Stromal cell of bone marrow (primary cell): ENCODE data around the gene CFLAR.
"Not testable (repeated sequence)": the region's sequence is repeated elsewhere in the genome, so short reads cannot be mapped to it uniquely, and the experiment has no call there.

Experiments used
- DNase-seq: peaks from one replicate; pipeline ENCODE4 v3.0.0-alpha.2; 2012; ENCODE audit warnings: low read depth

Gene CFLAR

GRCh38 chr2:201118961-201119854 lies 3.2 kb downstream of the CFLAR start:
- no peak for DNase-seq

DNA sequence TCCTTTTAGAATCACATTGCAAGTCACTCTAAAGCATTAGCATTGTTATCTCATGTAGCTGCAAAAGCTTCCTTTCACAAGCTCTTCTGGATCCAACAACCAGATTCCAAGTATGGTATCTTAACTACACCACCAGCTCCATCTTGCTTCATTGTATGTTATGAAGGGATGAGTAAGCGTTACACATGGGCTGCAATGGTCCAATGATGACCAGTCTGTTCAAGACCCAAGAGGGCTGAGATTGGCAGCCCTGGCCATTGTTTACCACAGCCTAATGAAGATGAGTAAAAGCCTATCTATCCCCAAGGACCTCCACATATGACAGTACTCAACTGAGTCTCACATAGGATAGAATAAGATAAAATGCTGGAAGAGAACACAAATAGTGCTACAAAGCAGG lies 6.3 kb downstream of the CFLAR start:
- DNase-seq: peak; percentile 49

DNA sequence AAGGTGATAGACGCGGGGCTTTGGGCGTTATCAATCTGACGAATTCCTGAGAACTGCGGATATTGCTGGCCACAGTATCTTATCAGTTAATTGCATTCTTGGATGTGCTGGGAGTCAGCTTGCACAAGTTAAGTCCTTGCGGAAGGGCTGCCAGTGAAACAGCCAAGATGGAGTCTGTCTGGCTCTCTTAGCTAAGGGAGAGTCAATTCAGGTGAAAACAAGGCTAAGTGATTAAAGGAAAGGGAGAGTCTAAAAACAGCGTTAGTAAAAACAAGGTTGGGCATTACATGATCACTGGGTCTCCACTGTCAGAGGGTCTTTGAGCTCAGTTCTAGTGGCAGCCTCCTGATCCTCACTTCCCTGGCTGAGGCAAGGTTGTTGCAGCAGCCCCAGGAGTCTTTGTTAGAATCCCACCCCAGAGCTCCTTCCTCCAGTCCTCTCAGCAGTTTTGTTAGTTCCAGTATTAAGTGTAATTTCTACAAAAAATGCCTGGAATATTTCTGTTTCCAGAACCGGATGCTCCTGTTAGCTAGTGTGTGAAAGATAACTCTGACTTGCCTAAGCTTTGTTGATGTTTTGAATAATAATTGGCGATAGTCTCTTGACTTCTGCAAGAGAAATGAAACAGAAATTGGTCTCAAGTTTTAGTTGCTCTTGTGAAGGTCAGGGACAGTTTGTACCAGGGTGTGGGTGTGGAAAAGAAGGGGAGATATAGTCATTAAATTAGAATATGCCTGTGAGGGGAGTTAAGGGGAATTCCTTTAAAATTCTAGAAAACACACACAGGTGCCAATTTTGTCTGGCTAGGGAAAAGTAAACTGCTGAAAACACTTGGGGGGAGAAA lies 10.6 kb downstream of the CFLAR start:
- DNase-seq: no peak

GRCh38 chr2:201127152-201127511 lies 11.2 kb downstream of the CFLAR start:
- no peak for DNase-seq

DNA sequence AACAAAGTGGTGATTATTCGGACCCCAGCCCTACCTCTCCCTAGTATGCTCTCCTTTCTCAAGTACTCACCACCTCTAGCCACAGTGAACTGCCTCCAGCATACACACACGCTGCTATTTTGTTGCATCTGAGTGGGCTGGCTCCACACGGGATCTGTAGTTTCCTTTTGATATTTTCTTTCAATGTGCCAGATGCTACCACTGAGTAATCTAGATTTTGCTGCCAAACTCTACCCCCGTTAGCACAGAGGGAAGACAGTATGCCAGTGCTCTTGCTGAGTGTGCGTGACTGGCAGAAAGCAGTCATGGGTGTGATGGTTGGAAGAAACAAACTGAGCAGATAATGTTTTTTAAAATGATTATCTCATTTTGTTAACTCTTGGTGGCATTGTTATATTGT lies 11.6 kb downstream of the CFLAR start:
- peak; percentile 84 for DNase-seq

DNA sequence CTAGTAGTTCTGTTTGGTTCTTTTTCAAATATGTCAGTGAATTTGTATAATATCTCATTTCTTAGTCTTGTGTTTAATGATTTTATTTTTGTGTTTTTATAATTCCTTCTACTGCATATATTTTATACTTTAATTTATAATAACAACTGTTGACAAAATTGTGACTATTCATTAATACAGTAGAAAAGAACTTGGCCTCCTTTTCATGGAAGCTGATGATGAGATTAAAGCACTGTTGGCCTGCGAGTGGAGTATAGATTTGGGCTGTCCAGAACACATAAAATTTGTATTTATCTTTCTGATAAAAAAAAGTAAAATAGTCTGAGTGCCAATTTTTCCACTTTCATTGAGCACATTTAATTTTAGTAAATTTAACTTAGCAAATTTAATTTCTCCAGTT lies 12.1 kb downstream of the CFLAR start:
- DNase-seq: no peak

- no peak for DNase-seq
Observed at GRCh38 chr2:201128933-201129505, 13.1 kb downstream of the CFLAR start.

DNA sequence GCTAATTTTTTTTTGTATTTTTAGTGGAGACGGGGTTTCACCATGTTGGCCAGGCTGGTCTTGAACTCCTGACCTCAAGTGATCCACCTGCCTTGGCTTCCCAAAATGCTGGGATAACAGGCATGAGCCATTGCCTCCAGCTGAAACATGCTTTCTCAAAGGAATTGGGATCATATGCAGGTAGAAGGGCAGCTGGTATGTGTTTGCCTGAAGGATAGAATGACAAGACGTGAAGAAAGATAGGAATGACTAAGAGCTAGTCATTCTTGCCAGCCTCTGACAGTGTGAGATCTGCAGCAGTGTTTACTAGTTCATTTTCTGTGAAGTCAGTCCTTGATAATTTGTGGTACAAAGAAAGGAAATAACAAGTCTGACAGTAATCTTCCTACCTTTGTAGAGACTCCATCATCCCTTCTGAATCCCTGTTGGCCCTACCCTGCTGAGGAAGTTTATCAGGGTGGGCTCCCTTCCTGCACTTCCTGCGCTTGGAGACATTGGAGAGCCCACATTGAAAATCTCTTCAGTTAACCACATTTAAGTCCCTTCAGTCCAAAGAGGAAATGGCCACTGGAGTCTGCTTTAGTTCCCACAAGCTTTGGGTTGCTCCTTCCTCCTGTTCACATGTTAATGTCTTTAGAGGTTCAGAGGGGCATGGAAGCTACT lies 14.7 kb downstream of the CFLAR start:
- DNase-seq: peak; percentile 64

DNA sequence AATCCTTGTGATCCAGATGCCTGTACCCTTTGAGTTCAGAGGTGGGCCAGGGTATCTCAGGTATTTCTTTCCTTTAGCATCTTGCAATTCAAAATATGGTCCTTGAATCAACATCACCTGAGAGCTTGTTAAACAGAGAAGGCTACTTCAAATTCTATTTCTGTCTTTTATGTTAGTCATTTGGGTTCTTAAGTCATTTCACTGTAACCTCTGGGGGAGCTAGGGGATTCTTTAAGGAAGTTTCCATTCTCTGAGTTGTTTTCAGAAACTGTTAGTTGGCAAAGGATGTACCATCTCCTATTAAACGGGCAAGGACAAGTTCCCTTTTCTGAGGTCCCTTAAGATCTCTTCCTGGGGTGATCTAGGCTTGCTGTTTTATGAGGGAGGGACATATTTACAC lies 16.6 kb downstream of the CFLAR start:
- no peak for DNase-seq

DNA sequence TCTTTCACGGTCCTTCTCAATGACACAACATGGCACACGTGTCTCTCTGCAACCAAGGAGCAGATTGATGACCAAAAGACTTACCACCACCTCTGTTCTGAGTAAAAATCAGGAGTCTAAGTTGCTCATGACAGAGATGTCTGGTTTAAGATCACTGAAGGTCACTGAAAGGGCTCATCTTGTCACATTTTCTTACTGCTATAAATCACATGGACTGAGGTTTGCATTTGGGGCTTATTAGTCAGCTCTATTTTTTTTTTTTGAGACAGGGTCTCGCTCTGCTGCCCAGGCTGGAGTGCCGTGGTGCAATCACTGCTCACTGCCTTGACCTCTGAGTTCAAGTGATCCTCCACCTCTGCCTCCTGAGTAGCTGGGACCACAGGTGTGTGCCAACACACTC lies 19.4 kb downstream of the CFLAR start:
- no peak for DNase-seq

GRCh38 chr2:201136889-201137321 lies 20.9 kb downstream of the CFLAR start:
- no peak for DNase-seq

DNA sequence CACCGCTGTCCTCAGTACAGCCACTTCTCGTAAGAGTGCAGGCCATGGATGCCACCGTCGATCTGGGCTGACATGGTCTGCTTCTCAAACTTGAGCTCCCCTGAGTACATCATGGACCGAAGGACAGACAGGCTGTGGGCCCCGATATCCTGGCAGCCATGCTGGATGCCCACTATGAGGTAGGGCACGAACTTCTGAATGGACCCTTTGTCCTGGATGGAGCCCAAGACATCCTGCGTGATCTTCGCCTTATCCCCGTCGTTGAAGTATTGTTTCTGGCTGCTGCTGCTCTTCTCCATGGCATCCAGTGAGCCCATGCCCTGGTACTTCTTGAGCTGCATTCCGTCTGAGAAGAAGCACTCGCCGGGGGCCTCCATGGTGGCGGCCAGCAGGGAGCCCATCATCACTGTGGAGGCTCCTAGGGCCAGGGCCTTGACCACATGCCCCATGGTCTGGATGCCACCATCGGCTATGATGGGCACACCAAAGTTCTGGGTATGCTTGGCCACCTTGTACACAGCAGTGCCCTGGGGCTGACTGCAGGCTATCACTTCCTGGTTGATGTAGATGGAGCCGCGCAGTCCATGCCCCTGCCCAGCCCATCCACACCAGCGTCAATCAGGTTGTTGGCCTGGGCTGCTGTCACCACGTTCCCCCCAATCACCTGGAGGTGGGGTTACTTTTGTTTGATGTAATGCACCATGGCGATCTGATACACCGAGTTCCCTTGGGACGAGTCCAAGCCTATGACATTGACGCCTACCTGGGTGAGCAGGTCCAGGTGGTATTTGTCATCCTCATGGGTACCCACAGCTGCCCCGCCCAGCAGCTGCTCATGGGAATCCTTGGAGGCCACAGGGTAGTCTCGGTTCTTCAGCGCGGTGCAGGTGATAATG lies 21.8 kb downstream of the CFLAR start:
- DNase-seq: no peak

GRCh38 chr2:201138401-201138970 lies 22.5 kb downstream of the CFLAR start:
- no peak for DNase-seq

DNA sequence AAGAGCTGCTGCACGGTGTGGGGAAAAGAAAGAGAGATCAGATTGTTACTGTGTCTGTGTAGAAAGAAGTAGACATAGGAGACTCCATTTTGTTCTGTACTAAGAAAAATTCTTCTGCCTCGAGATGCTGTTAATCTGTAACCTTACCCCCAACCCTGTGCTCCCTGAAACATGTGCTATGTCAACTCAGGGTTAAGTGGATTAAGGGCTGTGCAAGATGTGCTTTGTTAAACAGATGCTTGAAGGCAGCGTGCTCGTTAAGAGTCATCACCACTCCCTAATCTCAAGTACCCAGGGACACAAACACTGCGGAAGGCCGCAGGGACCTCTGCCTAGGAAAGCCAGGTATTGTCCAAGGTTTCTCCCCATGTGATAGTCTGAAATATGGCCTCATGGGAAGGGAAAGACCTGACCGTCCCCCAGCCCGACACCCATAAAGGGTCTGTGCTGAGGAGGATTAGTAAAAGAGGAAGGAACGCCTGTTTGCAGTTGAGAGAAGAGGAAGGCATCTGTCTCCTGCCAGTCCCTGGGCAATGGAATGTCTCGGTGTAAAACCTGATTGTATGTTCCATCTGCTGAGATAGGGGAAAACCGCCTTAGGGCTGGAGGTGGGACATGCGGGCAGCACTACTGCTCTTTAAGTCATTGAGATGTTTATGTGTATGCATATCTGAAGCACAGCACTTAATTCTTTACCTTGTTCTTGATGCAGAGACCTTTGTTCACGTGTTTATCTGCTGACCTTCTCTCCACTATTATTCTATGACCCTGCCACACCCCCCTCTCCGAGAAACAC lies 23.2 kb downstream of the CFLAR start:
- DNase-seq: not testable (repeated sequence)

GRCh38 chr2:201139836-201140604 lies 24.1 kb downstream of the CFLAR start:
- DNase-seq: no peak

GRCh38 chr2:201144101-201145051 lies 28.4 kb downstream of the CFLAR start:
- DNase-seq: no peak

GRCh38 chr2:201148434-201148990 lies 32.5 kb downstream of the CFLAR start:
- no peak for DNase-seq
